ENCODE measurements around the gene RPUSD1.

DNA sequence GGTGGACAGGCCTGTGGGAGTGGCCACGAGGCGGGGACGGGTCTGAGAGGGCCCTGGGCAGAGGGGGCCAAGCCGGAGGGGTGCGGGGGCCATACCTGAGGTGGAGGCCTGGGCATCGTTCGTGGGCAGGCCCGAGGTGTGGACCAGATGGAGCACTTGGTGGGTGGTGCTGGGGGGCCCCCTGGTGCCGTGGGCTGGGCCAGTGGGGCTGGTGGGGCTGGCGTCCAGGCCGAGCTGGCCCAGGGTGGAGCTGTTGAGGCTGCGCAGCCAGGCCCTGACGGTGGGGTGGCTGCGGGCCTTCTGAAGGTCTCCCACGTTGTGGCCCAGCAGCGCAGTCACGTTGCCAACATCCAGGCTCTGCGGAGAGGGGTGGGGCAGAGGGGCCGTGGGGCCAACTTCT, 18.2 kb downstream of the RPUSD1 start:
- TF ChIP-seq, protein P1, sequence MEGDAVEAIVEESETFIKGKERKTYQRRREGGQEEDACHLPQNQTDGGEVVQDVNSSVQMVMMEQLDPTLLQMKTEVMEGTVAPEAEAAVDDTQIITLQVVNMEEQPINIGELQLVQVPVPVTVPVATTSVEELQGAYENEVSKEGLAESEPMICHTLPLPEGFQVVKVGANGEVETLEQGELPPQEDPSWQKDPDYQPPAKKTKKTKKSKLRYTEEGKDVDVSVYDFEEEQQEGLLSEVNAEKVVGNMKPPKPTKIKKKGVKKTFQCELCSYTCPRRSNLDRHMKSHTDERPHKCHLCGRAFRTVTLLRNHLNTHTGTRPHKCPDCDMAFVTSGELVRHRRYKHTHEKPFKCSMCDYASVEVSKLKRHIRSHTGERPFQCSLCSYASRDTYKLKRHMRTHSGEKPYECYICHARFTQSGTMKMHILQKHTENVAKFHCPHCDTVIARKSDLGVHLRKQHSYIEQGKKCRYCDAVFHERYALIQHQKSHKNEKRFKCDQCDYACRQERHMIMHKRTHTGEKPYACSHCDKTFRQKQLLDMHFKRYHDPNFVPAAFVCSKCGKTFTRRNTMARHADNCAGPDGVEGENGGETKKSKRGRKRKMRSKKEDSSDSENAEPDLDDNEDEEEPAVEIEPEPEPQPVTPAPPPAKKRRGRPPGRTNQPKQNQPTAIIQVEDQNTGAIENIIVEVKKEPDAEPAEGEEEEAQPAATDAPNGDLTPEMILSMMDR (conservative IDR thresholded peaks at IDR 0.05; ENCODE audit: low read depth, low read length), result no peak
- TF ChIP-seq EZH2 (IDR thresholded peaks at IDR 0.05; ENCODE audit: low read length, unreplicated experiment) (no peak), EZH2phosphoT487 (IDR thresholded peaks at IDR 0.05; ENCODE audit: borderline replicate concordance, low read length) (no peak)

Measured in PC-3 (cell line).